ENCODE results near the gene TSACC.
"Not testable (repeated sequence)": the region's sequence is repeated elsewhere in the genome, so short reads cannot be mapped to it uniquely, and the experiment has no call there.

The TSACC gene

DNA sequence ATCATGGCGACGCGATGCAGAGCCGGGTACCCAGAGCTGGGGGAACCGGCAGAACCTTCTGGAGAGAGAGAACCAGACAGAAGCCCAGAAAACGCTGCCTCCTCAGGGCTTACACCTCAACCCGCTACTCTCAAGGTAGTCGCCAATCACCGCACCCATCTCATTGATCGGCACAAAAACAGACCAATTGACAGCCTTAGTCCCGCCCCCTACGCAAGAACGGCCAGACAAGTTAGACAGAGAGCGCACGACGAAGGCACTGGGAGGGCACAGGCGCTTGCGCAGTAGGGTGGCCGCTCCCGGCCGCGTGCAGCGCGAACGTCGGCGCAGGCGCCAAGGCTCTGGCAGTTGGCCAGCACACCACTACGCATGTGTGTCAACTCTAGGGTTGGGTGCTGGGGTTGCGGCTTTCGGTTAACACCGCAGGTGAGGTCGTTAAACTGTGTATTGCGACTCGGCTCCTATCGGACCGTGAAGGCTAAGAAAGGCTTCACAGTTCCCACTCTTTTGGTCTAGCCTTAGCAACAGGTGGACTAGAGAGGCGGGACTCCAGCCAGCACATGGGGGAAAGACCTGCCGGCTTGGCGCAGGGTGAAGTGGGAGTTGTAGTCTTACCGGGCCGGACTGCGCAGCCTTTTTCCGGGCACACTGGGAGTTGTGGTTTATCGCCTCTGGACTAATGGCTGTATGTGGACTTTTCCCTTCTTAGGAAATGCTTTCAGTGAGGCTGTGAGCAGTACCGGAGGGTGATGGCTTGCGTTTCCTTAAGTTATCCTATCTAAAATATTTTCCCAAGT is at the start of gene TSACC, which contains the start of gene CCT3:
Gene TSACC (plus strand): TSS at position 347 of the 797 bp plus-strand sequence. CDS start 1,232 bp downstream, outside the sequence.
Gene CCT3 (minus strand): TSS at position 113 of the 797 bp plus-strand sequence. CDS start 108 bp downstream, at position 5.
- peak; percentile 98 to 99 for DNase-seq (ENCODE audit: low read depth in 1 of 2, low spot score in 1 of 2)

GRCh38 chr1:156289857-156290256 is 48.5 kb upstream of the TSACC start:
- DNase-seq (ENCODE audit: low read depth in 1 of 2, low spot score in 1 of 2) = no peak

DNA sequence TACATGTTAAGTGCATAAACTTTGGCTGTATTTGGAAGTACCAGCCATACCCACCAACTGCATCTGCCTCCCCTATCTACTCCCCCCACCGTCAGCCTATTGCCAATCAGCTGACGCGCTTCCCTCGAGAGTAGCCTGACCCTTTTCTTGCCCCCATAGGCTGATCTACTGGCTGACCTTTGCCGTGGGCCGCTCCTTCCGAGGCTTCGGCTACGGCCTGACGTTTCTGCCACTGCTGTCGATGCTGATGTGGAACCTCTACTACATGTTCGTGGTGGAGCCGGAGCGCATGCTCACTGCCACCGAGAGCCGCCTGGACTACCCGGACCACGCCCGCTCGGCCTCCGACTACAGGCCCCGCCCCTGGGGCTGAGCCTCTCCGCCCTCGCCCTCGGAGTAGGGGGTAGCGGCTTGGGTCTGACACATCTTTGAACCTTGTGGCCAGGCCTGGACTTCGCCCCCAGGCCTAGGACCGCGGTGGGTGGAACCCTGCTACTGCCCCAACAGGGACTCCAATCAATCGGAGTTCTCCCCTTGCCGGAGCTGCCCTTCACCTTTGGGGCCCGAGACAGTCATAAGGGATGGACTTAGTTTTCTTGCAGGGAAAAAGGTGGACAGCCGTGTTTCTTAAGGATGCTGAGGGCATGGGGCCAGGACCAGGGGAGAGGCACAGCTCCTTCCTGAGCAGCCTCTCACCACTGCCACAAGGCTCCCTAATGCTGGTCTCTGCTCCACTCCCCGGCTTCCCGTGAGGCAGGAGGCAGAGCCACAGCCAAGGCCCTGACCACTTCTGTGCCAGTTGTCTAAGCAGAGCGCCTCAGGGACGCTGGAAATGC is 46.9 kb upstream of the TSACC start:
- no peak for DNase-seq (ENCODE audit: low read depth in 1 of 2, low spot score in 1 of 2)

DNA sequence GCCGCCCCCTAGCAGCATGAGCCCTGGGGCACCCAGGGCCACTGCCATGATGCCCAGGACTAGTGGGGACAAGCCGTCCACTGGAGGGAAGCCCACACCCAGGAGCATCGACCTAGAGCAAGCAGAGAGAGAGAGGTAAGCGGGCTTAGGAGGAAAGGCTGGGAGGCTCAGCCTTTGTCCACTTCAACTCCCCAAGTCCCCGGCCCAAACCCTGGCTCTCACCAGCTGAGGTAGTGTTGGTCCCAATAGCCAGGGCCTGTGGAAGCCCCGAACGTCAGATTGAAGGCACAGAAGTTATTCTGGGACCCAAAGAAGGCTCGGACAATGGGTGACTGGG is 45.3 kb upstream of the TSACC start:
- DNase-seq (ENCODE audit: low read depth in 1 of 2, low spot score in 1 of 2) = no peak

DNA sequence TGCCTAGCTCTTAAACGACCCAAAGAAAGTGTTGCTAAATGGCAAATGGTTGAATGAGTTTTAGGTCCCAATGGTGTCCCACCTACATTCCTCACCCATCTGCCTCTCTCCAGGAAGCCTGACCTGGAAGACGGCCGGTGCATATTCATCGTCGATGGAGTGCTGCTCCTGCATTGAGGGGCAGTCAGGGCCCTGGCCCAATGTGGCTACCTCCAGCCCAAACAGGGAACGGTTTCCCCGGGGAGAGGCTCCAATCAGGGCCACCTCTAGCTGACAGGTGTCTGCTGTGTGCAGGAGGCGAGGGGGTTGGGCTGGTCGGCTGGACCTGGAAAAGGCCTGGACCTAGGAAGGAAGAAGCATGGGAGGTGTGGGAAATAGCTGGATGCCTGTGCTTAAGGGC is 44.4 kb upstream of the TSACC start:
- no peak for DNase-seq (ENCODE audit: low read depth in 1 of 2, low spot score in 1 of 2)

GRCh38 chr1:156295391-156295947 is 42.9 kb upstream of the TSACC start, which contains the start of gene GLMP:
Gene GLMP (minus strand): TSS chr1:156295679. CDS start chr1:156295645, 34 bp downstream.
- peak; percentile 20 for DNase-seq (ENCODE audit: low read depth in 1 of 2, low spot score in 1 of 2)

DNA sequence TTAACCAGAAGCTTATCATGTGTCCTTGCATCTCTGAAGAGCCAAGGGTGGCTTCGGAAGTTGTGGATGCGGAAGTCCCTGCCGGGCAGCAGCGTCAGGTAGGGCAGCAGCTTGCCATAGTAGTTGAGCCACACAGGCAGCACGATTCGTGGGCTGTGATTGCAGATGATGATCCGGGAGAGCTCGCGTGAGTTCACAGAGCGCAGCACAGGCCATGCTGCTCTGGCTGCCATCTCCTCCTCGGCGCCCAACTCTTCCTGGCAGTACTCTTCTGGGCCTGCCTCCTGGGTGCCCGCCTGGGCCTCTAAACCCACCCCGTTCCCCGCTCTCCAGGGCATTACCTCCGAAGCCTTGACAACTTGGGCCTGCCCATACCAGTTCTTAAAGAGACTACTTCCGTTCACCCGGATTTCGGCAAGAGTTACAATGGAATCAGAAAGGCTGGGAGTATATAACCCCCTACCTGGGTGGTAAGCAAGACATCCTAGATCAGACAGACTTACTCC is 39.4 kb upstream of the TSACC start, which contains the start of gene VHLL:
Gene VHLL (minus strand): TSS at position 456 of the 506 bp plus-strand sequence. CDS start 118 bp downstream, at position 338.
- no peak for DNase-seq (ENCODE audit: low read depth in 1 of 2, low spot score in 1 of 2)

GRCh38 chr1:156303241-156303640 is 35.1 kb upstream of the TSACC start:
- no peak for DNase-seq (ENCODE audit: low read depth in 1 of 2, low spot score in 1 of 2)

GRCh38 chr1:156305215-156305614 is 33.1 kb upstream of the TSACC start:
- no peak for DNase-seq (ENCODE audit: low read depth in 1 of 2, low spot score in 1 of 2)

- no peak for DNase-seq (ENCODE audit: low read depth in 1 of 2, low spot score in 1 of 2)
Observed at GRCh38 chr1:156308078-156308477, 30.2 kb upstream of the TSACC start.

DNA sequence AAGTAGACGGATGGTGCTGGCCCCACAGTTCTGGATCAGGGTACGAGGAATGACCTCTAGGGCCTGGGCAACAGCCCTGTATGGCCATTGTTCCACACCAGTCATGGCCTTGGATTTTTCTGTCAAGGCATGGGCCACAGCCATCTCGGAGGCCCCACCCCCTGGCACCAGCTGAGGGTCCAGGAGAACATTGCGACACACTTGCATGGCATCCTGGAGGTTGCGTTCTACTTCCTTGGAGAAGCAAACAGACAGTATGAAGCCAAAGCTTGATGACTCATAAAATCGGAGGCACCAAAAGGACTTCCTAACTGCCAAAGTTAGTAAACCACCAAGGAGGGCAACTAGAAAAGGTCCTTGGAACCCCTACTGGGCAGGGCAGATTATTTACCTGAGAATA is 27.4 kb upstream of the TSACC start:
- DNase-seq (ENCODE audit: low read depth in 1 of 2, low spot score in 1 of 2) = no peak

DNA sequence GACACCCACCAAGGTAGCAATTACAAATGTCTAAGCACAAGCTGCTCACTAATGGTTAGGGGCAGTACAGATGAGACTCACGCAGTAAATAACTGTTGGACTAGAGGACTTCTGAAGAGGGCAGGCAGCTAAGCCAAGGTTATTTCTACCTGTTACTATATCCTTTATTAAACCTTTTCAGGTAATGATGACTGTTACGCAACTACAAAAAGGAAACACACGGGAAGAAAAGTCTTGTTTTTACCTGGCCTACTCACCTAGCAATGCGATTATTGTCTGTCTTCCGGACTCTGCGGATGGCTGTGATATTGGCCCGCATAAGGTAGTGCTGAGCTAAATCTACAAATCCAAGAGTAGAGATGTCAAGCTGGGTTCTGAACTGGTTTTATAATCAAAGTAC is 21.4 kb upstream of the TSACC start:
- no peak for DNase-seq (ENCODE audit: low read depth in 1 of 2, low spot score in 1 of 2)

GRCh38 chr1:156319664-156320063 is 18.7 kb upstream of the TSACC start:
- DNase-seq (ENCODE audit: low read depth in 1 of 2, low spot score in 1 of 2) = no peak

DNA sequence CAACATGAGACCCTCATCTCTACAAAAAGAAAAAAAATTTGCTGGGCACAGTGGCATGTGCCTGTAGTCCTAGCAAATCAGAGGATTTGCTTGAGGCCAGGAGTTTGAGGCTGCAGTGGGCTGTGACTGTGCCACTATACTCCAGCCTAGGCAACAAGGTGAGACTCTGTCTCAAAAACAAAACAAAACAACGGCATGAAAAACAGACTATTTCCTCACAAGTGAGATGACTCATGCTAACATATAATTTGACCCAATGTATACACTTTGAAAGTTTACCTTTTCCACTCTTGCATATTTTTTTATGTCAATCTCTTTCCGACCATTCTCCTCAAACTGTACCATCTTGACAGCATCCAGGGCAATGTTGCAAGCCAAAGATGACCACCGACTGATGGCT is 17.8 kb upstream of the TSACC start:
- no peak for DNase-seq (ENCODE audit: low read depth in 1 of 2, low spot score in 1 of 2)

DNA sequence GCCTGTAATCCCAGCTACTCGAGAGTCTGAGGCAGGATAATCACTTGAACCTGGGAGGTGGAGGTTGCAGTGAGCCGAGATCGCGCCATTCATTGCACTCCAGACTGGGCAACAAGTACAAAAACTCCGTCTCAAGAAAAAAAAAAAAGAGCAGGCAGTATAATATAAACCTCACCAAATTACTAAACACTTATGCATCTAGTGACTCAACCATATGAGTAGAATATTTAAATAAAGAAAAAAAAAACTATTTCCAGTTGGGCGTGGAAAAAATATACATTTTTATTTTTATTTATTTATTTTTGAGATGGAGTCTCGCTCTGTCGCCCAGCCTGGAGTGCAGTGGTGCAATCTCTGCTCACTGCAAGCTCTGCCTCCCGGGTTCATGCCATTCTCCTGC is 15.1 kb upstream of the TSACC start:
- DNase-seq (ENCODE audit: low read depth in 1 of 2, low spot score in 1 of 2) = not testable (repeated sequence)

DNA sequence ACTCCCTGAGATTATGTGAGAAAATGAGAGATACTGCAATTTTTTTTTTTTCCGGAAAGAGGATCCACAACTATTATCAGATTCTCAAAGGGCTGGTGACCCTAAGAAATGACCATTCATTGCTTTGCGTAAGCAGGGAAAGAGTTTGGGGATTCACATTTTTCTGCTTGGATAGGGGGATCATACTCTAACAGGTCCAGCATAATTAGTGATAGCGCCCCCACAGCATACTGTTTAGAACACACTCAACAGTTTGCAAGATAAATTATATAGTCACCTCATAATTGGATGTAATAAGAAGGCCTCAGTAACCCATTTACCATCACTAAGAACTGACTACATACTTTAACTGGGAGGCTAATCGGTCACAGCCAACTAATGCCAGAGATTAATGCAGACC is 2.1 kb upstream of the TSACC start:
- no peak for DNase-seq (ENCODE audit: low read depth in 1 of 2, low spot score in 1 of 2)

- no peak for DNase-seq (ENCODE audit: low read depth in 1 of 2, low spot score in 1 of 2)
Observed at GRCh38 chr1:156337052-156337887, 1.1 kb upstream of the TSACC start.

DNA sequence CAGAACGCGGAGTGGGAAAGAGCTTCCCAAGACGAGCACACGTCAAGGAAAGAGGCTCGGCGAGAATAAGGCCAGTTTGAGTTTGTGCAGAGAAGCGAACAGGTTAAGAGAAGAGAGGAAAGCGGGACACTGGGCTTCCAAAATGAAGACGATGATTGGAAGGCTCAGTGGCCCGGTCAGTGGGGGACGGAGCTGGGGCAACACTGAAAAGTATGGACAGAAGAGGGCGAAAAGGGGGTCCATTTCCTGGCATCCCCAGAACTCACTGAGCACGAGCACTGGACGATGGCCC is 492 bp upstream of the TSACC start:
- DNase-seq (ENCODE audit: low read depth in 1 of 2, low spot score in 1 of 2) = no peak

DNA sequence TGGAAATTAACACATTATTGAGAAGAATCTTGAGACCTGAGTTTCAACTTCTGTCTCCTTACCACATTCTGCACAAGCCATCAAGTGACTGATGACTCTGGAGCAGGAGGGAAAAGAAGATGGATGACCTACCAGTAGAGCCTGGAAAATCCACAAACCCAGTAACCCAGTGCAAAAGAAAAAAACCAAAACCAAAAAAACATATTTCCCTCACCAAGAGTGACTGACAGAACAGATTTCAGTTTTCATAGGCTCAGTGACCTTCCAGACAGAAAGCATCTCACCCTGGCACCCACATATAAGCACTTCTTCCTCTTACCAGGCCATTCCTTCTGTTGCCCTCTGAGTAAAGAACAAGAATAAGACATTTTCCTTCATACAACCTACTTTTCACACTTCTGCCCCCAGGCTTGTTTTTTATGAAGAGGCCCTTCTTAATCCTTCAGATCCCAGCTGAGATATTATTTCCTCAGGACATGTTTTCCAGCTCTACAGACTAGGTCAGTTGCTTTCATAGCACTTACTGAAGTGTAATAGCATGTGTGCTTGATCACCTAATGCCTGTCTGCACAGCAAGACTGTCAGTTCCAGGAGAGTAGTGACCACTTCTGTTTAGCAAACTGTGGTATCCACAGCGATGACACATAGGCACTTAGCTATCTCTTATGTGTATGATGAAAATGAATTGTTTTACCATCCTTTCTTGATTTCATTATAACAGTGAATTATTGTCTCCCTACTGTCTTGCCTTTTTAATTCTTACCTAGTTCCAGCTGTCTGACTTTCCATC is 4.0 kb downstream of the TSACC start:
- no peak for DNase-seq (ENCODE audit: low read depth in 1 of 2, low spot score in 1 of 2)

DNA sequence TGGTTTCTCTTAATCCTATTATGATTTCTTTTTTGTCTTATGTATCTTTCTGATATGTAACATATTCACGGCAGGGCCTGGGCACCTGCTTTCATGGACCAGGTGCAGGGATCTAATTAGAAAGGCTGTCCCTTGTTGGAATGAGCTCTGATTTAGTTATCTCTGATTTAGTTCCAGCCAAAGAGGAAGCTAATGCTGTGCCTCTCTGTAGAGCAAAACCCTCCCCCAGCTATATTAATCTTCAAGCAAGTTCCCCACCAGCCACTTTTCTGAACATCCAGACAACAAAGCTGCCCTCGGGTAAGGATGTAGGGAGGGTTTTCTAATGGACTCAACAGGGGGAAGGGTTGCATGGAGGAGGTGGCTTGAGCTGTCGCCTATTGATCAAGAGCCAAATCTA is 6.1 kb downstream of the TSACC start:
- no peak for DNase-seq (ENCODE audit: low read depth in 1 of 2, low spot score in 1 of 2)

Data from activated T-helper 1 cell treated with anti-CD3 and anti-CD28 coated beads, Interleukin-2, amount 50 U/mL, for 16 hours (primary cell).